Smooth muscle cell (in vitro differentiated cells): Measurements from ENCODE around the gene LIMS2. TPM values are rescaled to one million over a fixed set of nuclear protein-coding genes. Genes with fewer than 3 reads are reported as not detected.

Experiments
- DNase-seq: peaks from one replicate; lab custom pipeline; 2025; ENCODE audit not compliant: unreplicated experiment; lab: John Stamatoyannopoulos, UW
- H2AFZ ChIP-seq: fragments of 200-600 bp; sonication (generic); 2 replicates; pipeline ENCODE4 v1.6.0; 2016; ENCODE audit warnings: antibody characterized with exemption, low read depth, mild to moderate bottlenecking
- H3F3A ChIP-seq: fragments of 200-600 bp; sonication (generic); 2 replicates; pipeline ENCODE4 v1.6.0; 2017; ENCODE audit warnings: antibody characterized with exemption, low read depth
- H3K27ac ChIP-seq: fragments of 200-600 bp; sonication (generic); 2 replicates; pipeline ENCODE4 v1.5.1; 2016; ENCODE audit warnings: low read depth, mild to moderate bottlenecking
- H3K27me3 ChIP-seq: fragments of 200-600 bp; sonication (generic); 2 replicates; pipeline ENCODE4 v1.6.1; 2016; ENCODE audit warnings: low read depth, mild to moderate bottlenecking
- H3K36me3 ChIP-seq: fragments of 200-600 bp; sonication (generic); 2 replicates; pipeline ENCODE4 v1.5.1; 2016; ENCODE audit warnings: low read depth
- H3K4me1 ChIP-seq: fragments of 200-600 bp; sonication (generic); 2 replicates; pipeline ENCODE4 v1.5.1; 2016; ENCODE audit warnings: low read depth
- H3K4me2 ChIP-seq: fragments of 200-600 bp; sonication (generic); 2 replicates; pipeline ENCODE4 v1.6.0; 2016; ENCODE audit warnings: mild to moderate bottlenecking
- H3K4me3 ChIP-seq: fragments of 200-600 bp; sonication (generic); 2 replicates; pipeline ENCODE4 v1.5.1; 2016; ENCODE audit warnings: mild to moderate bottlenecking
- H3K79me2 ChIP-seq: fragments of 200-600 bp; sonication (generic); 2 replicates; pipeline ENCODE4 v1.6.0; 2016; ENCODE audit warnings: low read depth, mild to moderate bottlenecking
- H3K9ac ChIP-seq: fragments of 200-600 bp; sonication (generic); 2 replicates; pipeline ENCODE4 v1.6.0; 2016; ENCODE audit warnings: low read depth
- H3K9me3 ChIP-seq: fragments of 200-600 bp; sonication (generic); replicated peaks from 2 replicates; pipeline ENCODE4 v1.5.1; 2016; ENCODE audit warnings: low read depth
- H4K20me1 ChIP-seq: fragments of 200-600 bp; sonication (generic); 2 replicates; pipeline ENCODE4 v1.6.0; 2016; ENCODE audit warnings: low read depth
- CTCF ChIP-seq: fragments of 200-600 bp; sonication (generic); IDR thresholded peaks from 2 replicates; pipeline ENCODE4 v1.5.1; 2017; ENCODE audit warnings: borderline replicate concordance, mild to moderate bottlenecking, antibody characterized with exemption; ENCODE audit not compliant: insufficient read depth, poor library complexity, severe bottlenecking
- WGBS: methylation state at CpG from one replicate; pipeline ENCODE4 v1.1.7; 2016; ENCODE audit warnings: low lambda C conversion rate; 5-methylcytosine and 5-hydroxymethylcytosine counted together
- polyA plus RNA-seq: library from polyadenylated mRNA; unstranded; fragments of >200 nt; fragmentation: Nextera tagmentation; extraction: Ambion mirVana; gene quantifications from 2 replicates; pipeline ENCODE4 v1.2.1, GENCODE V29; 2016
- total RNA-seq: library from RNA; depleted of rRNA; stranded (reverse); fragments of >200 nt; gene quantifications from 2 replicates; pipeline ENCODE4 v1.2.3, GENCODE V29; 2014

The LIMS2 gene
- total and polyA plus RNA-seq, 2 experiments from 2014 or later, result 8.4 to 22.3 TPM

- H3K36me3 ChIP-seq, result no peaks in the 10 kb centered on the region
- WGBS, result 46% methylated on average over 15 of the region's 15 CpGs
- H3K27me3 ChIP-seq, result no peaks in the 10 kb centered on the region
- peak overlapping the region; percentile 78 for H3K27ac ChIP-seq
- peak overlapping the region; percentile 1 for H2AFZ ChIP-seq
- no peak overlapping the region for H3K4me3 ChIP-seq
- TF ChIP-seq CTCF, result no peak
- H3F3A ChIP-seq, result peaks cover 30% of the 10 kb centered on the region
- no peak for DNase-seq
- peaks cover 16% of the 10 kb centered on the region for H3K4me1 ChIP-seq
- no peaks in the 10 kb centered on the region for H4K20me1 ChIP-seq
- H3K9me3 ChIP-seq, result peaks cover 5% of the 10 kb centered on the region
- H3K4me2 ChIP-seq, result peak overlapping the region; percentile 64
- no peaks in the 10 kb centered on the region for H3K79me2 ChIP-seq
- H3K9ac ChIP-seq, result no peak overlapping the region
Measured at GRCh38 chr2:127683757-127684156, 8.4 kb upstream of the LIMS2 start.

GRCh38 chr2:127683056-127683455 is 7.7 kb upstream of the LIMS2 start:
- no peaks in the 10 kb centered on the region for H4K20me1 ChIP-seq
- H2AFZ ChIP-seq, result no peak overlapping the region
- H3F3A ChIP-seq, result peaks cover 30% of the 10 kb centered on the region
- H3K9me3 ChIP-seq, result no peaks in the 10 kb centered on the region
- H3K36me3 ChIP-seq, result no peaks in the 10 kb centered on the region
- no peak overlapping the region for H3K9ac ChIP-seq
- H3K27ac ChIP-seq, result peak overlapping the region; percentile 78
- no peaks in the 10 kb centered on the region for H3K79me2 ChIP-seq
- H3K27me3 ChIP-seq, result peaks cover 2% of the 10 kb centered on the region
- TF ChIP-seq CTCF, result no peak
- no peak overlapping the region for H3K4me3 ChIP-seq
- no peak for DNase-seq
- peaks cover 16% of the 10 kb centered on the region for H3K4me1 ChIP-seq
- peak overlapping the region; percentile 64 for H3K4me2 ChIP-seq

- no peaks in the 10 kb centered on the region for H3K9me3 ChIP-seq
- H4K20me1 ChIP-seq, result no peaks in the 10 kb centered on the region
- no peak for DNase-seq
- no peak for TF ChIP-seq CTCF
- H3K9ac ChIP-seq, result no peak overlapping the region
- H3F3A ChIP-seq, result peaks cover 30% of the 10 kb centered on the region
- H3K4me1 ChIP-seq, result peaks cover 16% of the 10 kb centered on the region
- H3K36me3 ChIP-seq, result no peaks in the 10 kb centered on the region
- 36% methylated on average over 6 of the region's 6 CpGs for WGBS
- H3K79me2 ChIP-seq, result no peaks in the 10 kb centered on the region
- H3K27me3 ChIP-seq, result peaks cover 9% of the 10 kb centered on the region
- H3K27ac ChIP-seq, result peak overlapping the region; percentile 78
- H3K4me3 ChIP-seq, result no peak overlapping the region
- H3K4me2 ChIP-seq, result no peak overlapping the region
- H2AFZ ChIP-seq, result no peak overlapping the region
Measured at GRCh38 chr2:127681976-127682857, 6.9 kb upstream of the LIMS2 start.
